Parathyroid adenoma (tissue), 2 donors: ENCODE measurements around the gene LINGO3.

ENCODE experiments used
- H2AFZ ChIP-seq: fragments of 300-600 bp; sonication (generic); one replicate; pipeline ENCODE4 v1.7.0; 2017; ENCODE audit warnings: antibody characterized with exemption, mild to moderate bottlenecking
- H3K27ac ChIP-seq: fragments of 300-600 bp; sonication (generic); one replicate; pipeline ENCODE4 v1.7.0; 2017
- H3K27me3 ChIP-seq: fragments of 300-600 bp; sonication (generic); one replicate; pipeline ENCODE4 v1.7.0; 2017; ENCODE audit warnings: low read length; ENCODE audit not compliant: control insufficient read depth, insufficient read depth
- H3K36me3 ChIP-seq: fragments of 300-600 bp; sonication (generic); one replicate; pipeline ENCODE4 v1.7.0; 2017; ENCODE audit warnings: low read length; ENCODE audit not compliant: control insufficient read depth, insufficient read depth
- H3K4me1 ChIP-seq: fragments of 300-600 bp; sonication (generic); one replicate; pipeline ENCODE4 v1.7.0; 2017; ENCODE audit warnings: control low read depth
- H3K4me2 ChIP-seq: fragments of 300-600 bp; sonication (generic); one replicate; pipeline ENCODE4 v1.7.0; 2017; ENCODE audit warnings: low read length
- H3K4me3 ChIP-seq: fragments of 300-600 bp; sonication (generic); one replicate; pipeline ENCODE4 v1.7.0; 2017; ENCODE audit warnings: low read depth, low read length
- H3K79me2 ChIP-seq: fragments of 300-600 bp; sonication (generic); one replicate; pipeline ENCODE4 v1.7.0; 2017; ENCODE audit warnings: control low read depth
- H3K9ac ChIP-seq: fragments of 300-600 bp; sonication (generic); one replicate; pipeline ENCODE4 v1.7.0; 2017; ENCODE audit warnings: mild to moderate bottlenecking
- H3K9me3 ChIP-seq: fragments of 300-600 bp; sonication (generic); one replicate; pipeline ENCODE4 v1.7.0; 2017; ENCODE audit warnings: low read length; ENCODE audit not compliant: control insufficient read depth
- CTCF ChIP-seq: fragments of 300-600 bp; sonication (generic); IDR thresholded peaks from one replicate; pipeline ENCODE4 v1.7.0; 2017; ENCODE audit warnings: antibody characterized with exemption, mild to moderate bottlenecking
- donor health status: primary hyperparathyroidism.

LINGO3 gene

DNA sequence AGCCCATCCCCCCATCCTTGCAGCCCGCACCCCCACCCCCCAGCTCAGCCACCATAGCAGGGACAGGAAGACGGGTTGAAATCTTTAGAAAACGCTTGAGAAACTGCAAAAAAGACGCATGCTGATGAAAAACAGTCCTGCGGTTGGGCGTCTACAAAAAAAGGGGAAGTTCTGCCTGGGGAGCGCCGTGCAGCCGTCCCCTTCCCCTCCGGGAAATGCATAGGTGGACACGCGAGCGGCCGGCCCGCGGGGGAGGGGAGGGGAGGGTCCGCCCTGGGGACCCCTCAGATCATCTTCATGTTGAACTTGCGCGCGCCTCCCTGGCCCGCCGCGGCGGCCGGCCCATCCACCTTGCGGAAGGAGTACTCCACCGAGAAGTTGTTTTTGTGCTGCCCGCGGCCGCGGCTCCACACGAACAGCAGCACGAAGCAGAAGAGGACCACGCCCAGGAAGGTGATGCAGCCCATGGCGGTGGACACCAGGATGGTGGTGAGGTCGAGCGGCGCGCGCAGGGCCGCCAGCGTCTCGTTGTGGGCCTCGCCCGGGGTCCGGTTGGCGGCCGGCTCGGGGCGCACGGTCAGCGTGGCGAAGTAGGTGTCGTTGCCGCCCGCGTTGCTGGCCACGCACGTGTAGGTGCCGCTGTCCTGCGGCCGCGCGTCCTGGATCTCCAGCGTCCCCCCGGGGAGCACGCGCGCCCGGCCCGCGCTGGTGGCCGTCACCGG, 18.1 kb downstream of the LINGO3 start:
- Histone ChIP-seq H3K4me3 (no peak overlapping the region), H3K79me2 (no peaks in the 10 kb centered on the region), H3K27me3 (peaks cover 12% of the 10 kb centered on the region)

DNA sequence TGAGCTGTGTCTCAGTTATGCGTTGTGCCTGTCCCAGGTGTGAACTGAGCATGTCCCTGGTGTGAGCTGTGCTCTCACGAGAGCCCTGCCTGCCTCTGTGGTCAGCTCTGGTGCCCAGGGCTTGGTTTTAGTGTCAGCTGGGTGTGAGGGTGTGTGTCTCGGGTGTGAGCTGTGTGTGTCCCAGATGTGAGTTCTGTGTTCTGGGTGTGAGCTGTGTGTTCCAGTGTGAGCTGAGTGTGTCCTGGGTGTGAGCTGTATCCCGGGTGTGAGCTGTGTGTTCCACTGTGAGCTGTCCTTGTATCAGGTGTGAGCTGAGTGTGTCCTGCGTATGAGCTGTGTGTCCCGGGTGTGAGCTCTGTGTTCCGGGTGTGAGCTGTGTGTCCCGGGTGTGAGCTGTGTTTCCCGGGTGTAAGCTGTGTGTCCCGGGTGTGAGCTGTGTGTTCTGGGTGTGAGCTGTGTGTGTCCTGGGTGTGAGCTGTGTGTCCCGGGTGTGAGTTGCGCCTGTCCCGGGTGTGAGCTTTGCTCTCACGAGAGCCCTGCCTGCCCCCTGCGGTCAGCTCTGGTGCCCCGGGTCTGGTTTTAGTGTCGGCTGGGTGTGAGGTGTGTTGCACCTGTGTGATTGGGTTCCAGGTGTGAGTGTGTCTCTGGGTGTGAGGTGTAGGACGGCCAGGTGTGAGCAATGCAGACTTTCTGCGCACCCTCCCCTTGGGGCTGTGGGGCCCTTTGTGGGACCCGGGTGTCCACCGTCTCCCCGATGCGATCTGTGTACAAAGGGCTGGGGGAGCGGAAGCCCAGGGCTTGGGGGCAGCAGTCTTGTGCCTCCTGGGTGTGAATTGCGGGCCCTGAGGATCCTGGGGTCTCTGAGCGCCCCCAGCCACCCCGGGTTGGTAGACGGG, 18.9 kb downstream of the LINGO3 start:
- Histone ChIP-seq H3K27ac (peak overlapping the region; percentile 24), H3K27me3 (peaks cover 9% of the 10 kb centered on the region), H2AFZ (no peak overlapping the region), H3K36me3 (no peaks in the 10 kb centered on the region), H3K79me2 (no peaks in the 10 kb centered on the region), H3K9ac (no peak overlapping the region), H3K4me1 (peaks cover 6% of the 10 kb centered on the region), H3K4me2 (no peak overlapping the region), H3K4me3 (no peak overlapping the region), H3K9me3 (no peaks in the 10 kb centered on the region)
- TF ChIP-seq CTCF: no peak

More for the DNA sequence above, 18.1 kb downstream of the LINGO3 start:
- Histone ChIP-seq H3K9ac (no peak overlapping the region), H3K9me3 (no peaks in the 10 kb centered on the region), H3K36me3 (no peaks in the 10 kb centered on the region), H3K27ac (no peak overlapping the region), H3K4me1 (peaks cover 6% of the 10 kb centered on the region), H2AFZ (peak overlapping the region; percentile 50), H3K4me2 (peak overlapping the region; percentile 27)
- TF ChIP-seq CTCF: no peak

DNA sequence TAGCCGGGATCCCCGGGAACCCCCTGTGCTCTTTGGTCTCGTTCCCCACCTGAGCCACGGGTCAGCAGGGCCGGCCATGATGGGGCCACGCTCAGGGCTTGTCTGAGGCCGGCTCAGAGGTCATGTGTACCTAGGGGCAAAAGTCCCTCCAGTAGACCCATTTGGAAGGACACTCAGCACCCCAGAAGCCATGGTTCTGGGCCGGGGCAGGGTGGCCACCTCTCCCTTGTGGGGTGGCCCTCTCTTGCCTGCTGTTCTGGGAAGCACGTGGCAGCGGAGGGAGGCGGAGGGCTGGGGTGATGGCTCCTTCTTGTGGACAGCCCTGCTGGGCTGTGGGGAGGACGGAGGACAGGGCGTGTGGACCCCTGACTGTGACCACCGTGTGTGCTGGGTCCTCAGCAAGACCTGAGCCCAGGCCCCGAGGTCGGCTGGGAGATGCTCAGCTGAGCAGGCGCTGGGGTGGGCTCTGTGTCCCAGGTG, 19.6 kb downstream of the LINGO3 start:
- H3K27me3 ChIP-seq: peaks cover 6% of the 10 kb centered on the region
- no peak overlapping the region for H3K4me2 ChIP-seq
- no peak overlapping the region for H3K9ac ChIP-seq
- no peaks in the 10 kb centered on the region for H3K36me3 ChIP-seq
- no peaks in the 10 kb centered on the region for H3K9me3 ChIP-seq
- H3K4me3 ChIP-seq: no peak overlapping the region
- no peak overlapping the region for H3K27ac ChIP-seq
- H3K79me2 ChIP-seq: no peaks in the 10 kb centered on the region
- no peak overlapping the region for H2AFZ ChIP-seq
- no peak for TF ChIP-seq CTCF
- peaks cover 6% of the 10 kb centered on the region for H3K4me1 ChIP-seq

DNA sequence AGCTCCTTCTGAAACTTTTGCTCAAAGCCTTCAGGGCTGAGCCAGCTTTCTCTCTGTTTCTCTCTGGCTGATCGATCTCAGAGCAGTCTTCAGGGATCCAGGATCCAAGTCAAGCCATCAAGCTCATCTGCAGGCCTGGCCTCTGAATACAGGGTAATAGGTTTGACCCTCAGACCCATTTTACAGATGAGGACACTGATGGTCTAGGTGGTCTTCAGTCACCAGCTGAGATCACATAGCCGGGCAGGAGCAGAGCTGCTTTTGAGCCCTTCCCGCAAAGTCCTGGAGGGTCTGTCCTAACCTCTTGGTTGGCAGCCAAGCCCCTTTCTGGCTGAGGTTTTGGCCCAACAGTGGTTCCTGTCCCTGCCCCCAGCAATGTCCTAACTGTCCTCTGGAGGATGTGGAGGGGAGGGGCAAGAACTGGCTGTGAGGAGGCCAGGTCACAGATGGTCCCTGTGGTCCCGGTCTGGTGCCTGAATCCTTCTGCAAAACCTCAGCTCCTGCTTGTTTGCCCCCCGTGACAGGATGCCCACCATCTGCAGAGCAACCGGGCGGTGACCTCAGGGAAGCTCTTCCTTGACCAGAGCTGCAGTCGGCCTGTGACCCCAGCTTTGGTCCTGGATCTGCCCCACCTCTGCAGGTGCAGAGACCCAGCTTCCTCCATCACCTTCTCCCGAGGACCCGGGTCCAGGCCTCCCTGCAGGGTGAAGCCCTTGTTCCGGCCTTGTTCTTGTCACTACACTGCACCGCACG, 20.2 kb downstream of the LINGO3 start:
- no peak overlapping the region for H3K27ac ChIP-seq
- H3K27me3 ChIP-seq: peaks cover 6% of the 10 kb centered on the region
- no peak for TF ChIP-seq CTCF

More for the DNA sequence above, 20.2 kb downstream of the LINGO3 start:
- Histone ChIP-seq H3K9me3 (no peaks in the 10 kb centered on the region), H3K36me3 (no peaks in the 10 kb centered on the region), H3K79me2 (no peaks in the 10 kb centered on the region), H3K4me1 (peaks cover 6% of the 10 kb centered on the region), H3K9ac (no peak overlapping the region), H3K4me3 (no peak overlapping the region), H2AFZ (no peak overlapping the region), H3K4me2 (no peak overlapping the region)
